Right ventricle myocardium superior (tissue), 1 donor: ENCODE data around the gene COX4I1. TPM values are rescaled to one million over a fixed set of nuclear protein-coding genes. Genes with fewer than 3 reads are reported as not detected.
"Not testable (repeated sequence)": the region's sequence is repeated elsewhere in the genome, so short reads cannot be mapped to it uniquely, and the experiment has no call there.

Experiments
- ATAC-seq: fragments of 200-7000 bp; cut with Tn5 transposase; one replicate; pipeline ENCODE4 v1.9.1; 2020; ENCODE audit warnings: mild to moderate bottlenecking; ENCODE audit not compliant: poor library complexity
- DNase-seq: peaks from one replicate; pipeline ENCODE4 v3.0.0-alpha.2; 2020
- intact Hi-C: fragments of 100-400 bp; cut with DNase I; formaldehyde crosslinking; loops from one replicate; pipeline ENCODE4 v1.11.2; 2022
- total RNA-seq: library from RNA; stranded (reverse); fragmentation: NEBNext Ultra II Directional; extraction: Animal tissue kit (Norgen Biotek cat#: 25700); gene quantifications from one replicate; pipeline ENCODE4 v1.2.1, GENCODE V29; 2021
- donor health status: DM: no; HTN: yes; CAD: no; lungs with severe emphysema.

The COX4I1 gene
- total RNA-seq, 1 donor from 2014 or later: 2,159 TPM

DNA sequence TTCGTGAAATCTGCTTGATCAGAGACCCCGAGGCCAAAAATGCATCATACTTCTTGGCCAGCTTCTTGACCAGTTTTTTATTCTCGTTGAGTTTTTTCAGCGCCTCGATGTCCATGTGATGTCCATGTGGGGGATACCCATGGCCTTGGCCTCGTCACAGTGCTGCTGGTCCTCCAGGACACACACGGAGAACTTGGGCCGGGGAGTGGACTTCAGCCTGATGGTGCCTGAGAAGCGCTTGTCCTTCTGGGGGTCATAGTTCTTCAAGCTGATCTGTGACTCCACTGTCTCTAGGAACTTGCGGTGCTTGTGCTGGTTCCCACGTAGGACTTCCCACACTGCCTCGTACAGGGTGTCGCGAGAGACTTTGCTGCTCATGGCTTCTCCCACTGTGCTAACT is 16.7 kb downstream of the COX4I1 start:
- ATAC-seq (no peak), DNase-seq (no peak)
- intact Hi-C loops: no loop called here

DNA sequence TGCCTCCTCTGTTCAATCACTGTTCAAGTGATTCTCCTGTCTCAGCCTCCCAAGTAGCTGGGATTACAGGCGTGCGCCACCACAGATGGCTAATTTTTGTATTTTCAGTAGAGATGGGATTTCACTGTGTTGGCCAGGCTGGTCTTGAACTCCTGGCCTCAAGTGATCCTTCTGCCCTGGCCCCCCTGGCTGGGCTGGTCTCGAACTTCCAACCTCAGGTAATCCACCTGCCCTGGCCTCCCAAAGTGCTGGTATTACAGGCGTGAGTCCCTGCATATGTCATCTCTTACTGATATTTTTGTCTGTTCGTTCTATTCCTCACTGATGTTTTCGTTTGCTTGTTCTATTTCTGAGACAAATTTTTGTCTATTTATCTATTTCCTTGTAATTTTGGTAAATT is 17.7 kb downstream of the COX4I1 start:
- ATAC-seq, intact Hi-C loops, DNase-seq: not testable (repeated sequence)

DNA sequence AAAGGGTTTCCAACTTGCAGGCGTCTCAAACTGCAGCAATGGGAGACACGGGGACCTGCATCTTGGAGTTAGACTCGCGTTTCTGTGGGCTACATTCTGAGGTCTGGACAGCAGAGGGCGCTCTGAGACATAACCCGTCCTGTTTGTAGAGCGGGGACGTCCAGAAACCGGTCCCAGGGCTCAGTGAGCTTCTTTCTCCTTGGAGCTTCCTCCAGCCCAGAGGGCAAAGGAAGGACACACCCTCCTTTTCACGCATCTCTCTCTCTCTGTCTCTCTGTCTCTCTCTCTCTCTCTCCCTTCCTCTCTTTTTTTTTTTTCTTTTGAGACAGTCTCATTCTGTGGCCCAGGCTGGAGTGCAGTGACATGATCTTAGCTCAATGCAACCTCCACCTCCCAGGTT is 19.8 kb downstream of the COX4I1 start:
- ATAC-seq: peak; percentile 77
- intact Hi-C loops: no loop called here
- peak; percentile 89 for DNase-seq

DNA sequence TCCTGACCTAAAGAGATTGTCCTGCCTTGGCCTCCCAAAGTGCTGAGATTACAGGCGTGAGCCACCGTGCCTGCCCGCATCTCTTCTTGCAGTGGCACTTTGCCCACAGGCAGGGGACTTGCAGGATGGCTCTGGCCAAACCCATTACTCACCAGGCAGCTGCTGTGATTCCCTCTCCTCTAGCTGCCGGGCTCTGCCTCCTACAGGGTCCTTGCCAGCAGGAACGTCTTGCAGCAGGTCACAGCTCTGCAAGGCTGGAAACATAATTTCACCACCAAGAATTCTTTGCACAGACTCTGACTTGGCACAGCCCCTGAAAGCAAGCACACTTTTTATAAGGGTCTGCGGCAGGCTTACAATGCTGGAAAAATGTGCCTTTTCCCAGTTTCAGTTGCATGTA is 20.3 kb downstream of the COX4I1 start:
- DNase-seq (no peak), ATAC-seq (no peak)
- intact Hi-C loops: loop anchor here (2.0 to 10.0 kb wide), 2 partner anchors 197 to 695 kb away; partner anchors contain the start of gene FOXF1

DNA sequence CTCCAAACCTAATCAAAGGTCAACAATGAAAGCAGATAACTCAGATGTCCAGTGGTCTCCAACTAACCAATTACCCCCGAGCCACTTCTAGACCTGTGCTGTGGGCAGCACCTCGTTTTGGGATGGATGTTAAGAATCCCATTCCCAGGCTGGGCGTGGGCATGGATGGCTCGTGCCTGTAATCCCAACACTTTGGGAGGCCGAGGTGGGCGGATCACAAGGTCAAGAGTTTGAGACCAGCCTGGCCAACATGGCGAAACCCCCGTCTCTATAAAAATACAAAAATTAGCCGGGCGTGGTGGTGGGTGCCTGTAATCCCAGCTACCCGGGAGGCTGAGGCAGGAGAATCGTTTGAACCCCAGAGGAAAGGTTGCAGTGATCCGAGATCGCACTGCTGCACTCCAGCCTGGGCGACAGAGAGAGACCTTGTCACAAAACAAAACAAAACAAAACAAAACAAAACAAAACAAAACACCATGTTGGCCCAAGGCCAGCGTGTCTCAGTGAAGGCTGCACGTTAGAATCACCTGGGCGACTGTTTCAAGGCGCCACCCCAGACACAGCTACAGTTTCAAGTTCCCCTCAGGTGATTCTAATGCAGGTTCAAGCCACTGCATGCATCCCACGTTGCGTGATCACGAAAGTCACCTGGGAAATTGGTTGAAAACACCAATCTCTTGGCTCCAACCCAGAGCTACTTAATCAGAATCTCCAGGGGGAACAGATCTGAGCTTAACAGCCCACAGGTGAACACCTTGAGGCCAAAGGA is 21.3 kb downstream of the COX4I1 start:
- no peak for ATAC-seq
- no peak for DNase-seq
- intact Hi-C loops: loop anchor here (1.0 to 10.0 kb wide), 3 partner anchors 167 to 694 kb away; partner anchors contain the start of gene FOXF1

DNA sequence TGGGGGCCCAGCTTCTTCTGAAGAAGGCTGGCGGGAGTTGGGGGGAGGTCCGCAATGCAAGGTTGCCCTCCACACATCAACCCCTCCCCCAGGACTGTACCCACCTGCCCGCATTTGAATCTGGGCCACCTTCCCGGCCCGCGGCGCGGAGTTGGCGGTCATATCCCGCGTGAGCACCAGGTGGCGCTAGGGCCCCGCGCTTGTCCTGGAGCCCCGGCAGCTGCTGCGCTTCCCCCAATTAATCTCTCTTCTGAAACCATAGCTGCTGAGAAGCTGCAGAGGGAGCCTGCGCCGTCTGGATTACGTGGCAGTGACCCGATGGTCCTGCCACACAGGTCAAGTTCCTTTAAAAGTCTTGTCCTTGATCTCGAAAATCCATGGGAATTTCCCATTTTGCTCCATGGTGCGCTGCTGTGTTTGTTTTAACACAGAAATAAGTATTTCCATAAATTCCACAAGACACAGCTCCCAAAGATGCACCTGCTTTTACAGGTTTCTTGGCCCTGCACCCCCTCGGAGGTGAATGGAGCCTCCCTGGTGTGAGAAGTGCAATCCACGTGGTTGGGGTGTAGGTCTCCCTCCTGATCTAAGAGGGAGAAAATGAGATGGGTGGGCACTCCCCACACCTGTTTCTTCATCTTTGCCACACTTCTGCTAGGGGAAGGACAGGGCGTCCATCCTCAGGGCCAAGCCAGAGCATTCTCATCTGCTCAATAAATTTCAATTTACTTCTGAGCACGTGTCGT is 22.1 kb downstream of the COX4I1 start:
- intact Hi-C loops: loop anchor here (1.0 to 10.0 kb wide), 3 partner anchors 166 to 693 kb away; partner anchors contain the start of gene FOXF1
- peak; percentile 90 for ATAC-seq
- DNase-seq: peak; percentile 88

DNA sequence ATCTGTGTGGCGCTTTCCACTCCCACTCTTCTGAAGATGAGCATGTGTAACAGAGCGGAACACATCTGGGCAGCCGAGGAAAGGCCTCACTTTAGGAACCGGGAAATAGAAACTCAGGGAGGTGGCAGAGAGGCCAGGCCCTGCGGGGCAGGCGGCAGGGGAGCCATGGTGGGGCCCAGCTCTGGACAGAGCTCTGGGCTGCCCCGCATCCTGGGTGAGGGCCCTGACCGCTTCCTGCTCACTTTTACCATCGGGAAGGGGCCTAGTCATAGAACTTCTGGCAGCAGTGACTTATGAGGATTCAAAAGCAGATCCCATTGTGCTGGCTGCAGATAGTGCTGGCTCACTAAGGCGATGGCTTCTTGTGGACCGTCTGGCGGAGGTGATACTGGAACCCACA is 22.6 kb downstream of the COX4I1 start:
- no peak for DNase-seq
- ATAC-seq: no peak
- intact Hi-C loops: loop anchor here (10.0 kb wide), 1 partner anchor 693 kb away; the partner anchor contains the start of gene FOXF1

DNA sequence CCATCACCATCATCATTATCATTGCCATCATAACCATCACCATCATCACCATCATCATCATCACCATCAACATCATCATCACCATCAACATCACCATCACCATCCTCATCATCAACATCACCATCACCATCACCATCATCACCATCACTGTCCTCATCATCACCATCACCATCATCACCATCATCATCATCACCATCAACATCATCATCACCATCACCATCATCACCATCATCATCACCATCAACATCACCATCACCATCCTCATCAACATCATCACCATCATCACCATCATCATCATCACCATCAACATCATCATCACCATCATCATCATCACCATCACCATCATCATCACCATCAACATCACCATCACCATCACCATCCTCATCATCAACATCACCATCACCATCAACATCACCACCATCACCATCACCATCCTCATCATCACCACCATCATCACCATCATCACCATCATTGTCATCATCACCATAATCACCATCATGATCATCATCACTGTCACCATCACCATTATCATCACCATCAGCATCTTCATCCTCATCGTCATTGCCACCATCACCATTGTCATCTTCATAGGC is 23.9 kb downstream of the COX4I1 start:
- ATAC-seq (no peak), DNase-seq (no peak)
- intact Hi-C loops: loop anchor here (10.0 kb wide), 1 partner anchor 691 kb away; the partner anchor contains the start of gene FOXF1

DNA sequence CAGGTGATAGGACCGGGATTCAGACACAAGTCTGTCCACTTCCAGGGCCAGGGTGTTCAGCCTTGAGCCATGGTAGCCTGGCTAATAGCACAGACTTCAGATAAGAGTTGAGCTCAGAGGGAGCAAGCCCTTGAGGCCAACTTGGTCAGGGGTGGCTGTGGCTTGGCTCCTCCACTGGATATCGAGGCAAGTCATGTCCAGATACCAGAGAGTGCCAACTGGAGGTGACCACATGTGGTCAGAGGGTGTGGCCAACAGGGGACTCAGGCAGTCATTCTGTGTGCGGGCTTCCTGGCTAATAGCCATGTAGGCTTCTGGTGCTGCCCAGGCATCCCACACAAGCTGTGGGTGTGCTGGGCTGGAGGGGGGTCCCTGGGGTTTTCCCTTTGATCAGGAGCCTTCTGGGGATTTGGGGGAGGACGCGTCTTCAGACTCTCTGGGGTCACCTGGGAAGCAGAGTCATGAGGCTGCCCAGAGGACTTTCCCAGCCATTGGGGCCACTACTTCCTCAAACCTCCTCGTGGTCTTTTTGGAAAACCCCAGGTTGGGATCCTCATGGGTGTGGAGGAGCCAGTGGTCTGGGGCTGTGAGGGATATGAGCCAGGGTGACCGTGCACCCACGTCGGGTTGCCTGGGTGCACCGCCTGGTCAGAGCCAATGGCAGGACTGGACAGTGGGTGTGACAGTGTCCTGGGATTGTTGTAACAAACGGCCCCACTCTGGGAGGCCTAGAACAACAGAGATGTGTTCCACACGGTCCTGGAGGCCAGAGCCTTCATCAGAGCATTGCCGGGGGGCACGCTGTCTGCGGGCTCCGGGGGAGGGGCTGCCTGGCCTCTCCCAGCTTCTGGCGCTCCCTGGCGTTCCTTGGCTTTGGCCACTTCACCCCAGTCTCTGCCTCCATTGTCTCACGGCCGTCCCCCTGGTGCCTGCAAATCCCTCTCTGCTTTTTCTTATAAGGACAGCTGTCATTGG is 25.0 kb downstream of the COX4I1 start:
- intact Hi-C loops: loop anchor here (10.0 kb wide), 1 partner anchor 690 kb away; the partner anchor contains the start of gene FOXF1
- ATAC-seq: no peak
- no peak for DNase-seq

DNA sequence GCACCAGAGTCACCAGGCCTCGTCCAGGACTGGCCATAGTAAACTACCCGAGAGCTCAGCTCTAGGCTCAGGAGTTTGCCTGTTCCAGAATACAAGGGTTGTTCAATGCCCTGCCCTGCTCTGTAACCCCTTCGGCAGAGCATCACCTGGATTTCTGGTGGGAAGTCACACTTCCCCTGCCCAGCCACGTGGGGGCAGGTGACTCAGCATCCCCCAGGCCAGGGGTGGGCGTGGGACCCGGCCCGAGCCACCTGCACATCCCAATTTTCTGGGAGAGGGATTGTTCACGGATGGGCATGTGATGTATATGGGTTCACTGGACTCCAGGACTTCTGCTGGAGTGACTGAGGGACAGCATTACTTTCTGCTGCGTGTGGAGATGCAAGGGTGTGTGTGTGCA is 25.8 kb downstream of the COX4I1 start:
- intact Hi-C loops: loop anchor here (10.0 kb wide), 1 partner anchor 689 kb away; the partner anchor contains the start of gene FOXF1
- ATAC-seq (no peak), DNase-seq (no peak)

DNA sequence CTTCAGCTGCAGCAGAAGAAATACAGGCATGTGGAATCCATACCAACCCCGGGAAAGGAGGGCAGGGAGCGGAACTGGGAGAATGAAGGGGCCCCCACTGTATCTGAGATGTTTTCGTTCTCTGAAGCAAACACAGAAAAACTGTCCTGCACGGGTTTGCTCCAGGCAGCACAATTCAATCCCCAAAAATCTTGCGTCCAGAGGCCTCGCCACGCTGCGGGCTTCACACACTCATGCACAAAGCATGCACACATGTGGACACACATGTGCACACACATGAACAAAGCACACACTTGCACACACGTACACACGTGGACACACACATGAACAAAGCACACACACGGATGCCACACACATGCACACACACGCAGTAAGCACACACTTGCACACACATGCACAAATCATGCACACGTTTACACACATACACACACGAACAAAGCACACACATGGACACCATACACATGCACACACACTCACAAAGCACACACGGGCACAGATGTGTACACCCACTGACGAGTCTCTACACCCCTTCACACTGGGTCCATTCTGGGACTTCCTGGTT is 27.3 kb downstream of the COX4I1 start:
- intact Hi-C loops: loop anchor here (10.0 kb wide), 1 partner anchor 688 kb away; the partner anchor contains the start of gene FOXF1
- DNase-seq (no peak), ATAC-seq (no peak)

DNA sequence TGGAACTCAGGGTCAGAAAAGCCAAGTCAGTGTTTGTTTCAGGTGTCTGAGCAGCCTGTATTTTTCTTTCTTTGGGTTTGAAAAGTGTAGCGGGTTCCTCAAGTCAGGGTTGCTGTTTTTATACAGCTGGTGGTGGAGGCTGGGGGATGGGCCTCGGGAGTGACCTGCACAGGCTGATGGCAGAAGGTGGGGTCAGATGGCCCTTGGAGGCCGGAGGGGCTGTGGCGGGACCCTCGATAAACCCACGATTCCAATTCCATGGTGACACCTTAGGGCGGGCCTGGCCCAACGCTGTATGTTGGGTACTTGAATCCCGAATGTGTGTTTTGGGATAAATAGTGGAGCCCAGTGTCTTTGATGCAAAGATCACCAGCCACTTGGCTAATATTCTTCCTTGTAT is 28.7 kb downstream of the COX4I1 start:
- ATAC-seq (no peak), DNase-seq (no peak)
- intact Hi-C loops: loop anchor here (10.0 kb wide), 1 partner anchor 687 kb away; the partner anchor contains the start of gene FOXF1

DNA sequence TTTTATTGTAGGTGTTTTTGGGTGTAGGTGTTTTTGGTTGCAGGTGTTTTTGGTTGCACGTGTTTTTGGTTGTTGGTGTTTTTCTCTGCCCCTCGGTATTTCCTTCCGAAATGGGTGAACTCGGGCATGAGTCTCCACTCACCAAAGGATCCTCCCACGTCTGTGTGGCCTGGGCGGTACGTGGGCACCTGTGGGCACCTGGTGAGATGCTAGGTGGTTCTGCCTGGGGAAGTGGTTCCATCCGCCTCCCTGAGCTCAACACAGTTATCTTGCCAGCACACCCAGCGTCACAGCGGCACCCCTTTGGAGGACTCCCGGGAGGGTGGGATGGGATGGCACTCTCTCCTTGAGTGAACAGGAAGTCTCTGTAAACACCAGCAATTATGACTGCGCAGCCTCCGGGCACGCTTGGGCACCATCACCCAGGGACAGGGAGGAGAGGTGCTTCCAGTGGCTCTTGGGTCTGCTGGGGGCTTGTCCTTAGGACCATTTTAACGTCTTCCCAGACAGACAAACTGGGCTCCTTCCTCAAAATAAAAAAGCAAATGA is 29.8 kb downstream of the COX4I1 start:
- peak; percentile 29 for ATAC-seq
- intact Hi-C loops: loop anchor here (10.0 kb wide), 1 partner anchor 686 kb away; the partner anchor contains the start of gene FOXF1
- DNase-seq: peak; percentile 7

DNA sequence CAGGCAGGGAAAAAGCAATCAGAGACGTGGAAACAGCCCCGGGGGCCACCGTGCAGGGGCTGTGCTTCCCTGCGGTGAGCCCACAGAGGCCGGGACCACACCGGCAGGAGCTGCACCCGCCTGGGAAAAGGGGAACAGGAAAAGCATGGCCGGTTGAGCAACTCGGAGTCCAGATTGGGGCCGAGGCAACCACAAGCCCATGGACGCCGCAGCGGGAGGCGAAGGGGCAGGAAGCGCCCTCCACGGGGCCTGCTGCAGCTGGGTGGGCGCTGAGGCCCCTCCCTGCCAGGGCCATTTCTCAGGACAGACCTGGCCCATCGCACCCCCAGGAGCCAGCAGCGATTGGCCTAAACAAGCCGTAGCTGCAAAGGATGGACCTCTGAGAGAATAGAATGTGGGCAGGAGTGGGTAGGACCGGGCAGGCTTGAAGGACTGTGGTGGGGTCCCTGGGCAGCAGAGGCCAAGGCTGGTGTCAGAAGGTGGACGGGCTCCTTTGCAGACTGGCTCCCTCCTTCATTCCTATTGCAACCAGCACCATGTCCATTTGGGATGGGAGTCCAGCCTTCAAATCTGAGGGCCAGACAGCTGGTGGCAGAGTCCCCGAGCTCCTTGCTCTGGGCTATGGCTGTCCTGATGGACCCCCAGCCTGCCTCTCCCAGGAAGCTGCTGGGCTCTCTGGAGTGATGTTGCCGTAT is 30.4 kb downstream of the COX4I1 start:
- ATAC-seq (peak; percentile 68), DNase-seq (peak; percentile 69)
- intact Hi-C loops: loop anchor here (10.0 kb wide), 1 partner anchor 685 kb away; the partner anchor contains the start of gene FOXF1

DNA sequence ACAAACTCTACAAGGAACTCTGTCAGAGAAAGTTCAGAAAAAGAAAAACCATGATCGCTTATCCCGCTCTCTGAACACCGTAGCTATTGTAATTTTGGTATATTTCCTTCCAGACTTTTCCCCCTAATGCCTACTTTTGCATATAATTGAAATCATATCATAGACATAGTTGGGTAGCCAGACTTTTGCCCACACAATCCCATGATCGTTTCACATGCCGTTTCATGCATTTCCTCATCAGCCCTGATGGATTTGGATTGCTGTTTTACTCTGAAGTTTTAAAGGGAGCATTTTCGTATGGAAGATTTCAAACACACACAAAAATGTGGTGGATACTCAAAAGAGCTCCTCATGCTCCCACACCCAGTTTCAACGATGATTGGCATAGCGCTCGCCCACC is 31.3 kb downstream of the COX4I1 start:
- intact Hi-C loops: no loop called here
- ATAC-seq: no peak
- DNase-seq: no peak

DNA sequence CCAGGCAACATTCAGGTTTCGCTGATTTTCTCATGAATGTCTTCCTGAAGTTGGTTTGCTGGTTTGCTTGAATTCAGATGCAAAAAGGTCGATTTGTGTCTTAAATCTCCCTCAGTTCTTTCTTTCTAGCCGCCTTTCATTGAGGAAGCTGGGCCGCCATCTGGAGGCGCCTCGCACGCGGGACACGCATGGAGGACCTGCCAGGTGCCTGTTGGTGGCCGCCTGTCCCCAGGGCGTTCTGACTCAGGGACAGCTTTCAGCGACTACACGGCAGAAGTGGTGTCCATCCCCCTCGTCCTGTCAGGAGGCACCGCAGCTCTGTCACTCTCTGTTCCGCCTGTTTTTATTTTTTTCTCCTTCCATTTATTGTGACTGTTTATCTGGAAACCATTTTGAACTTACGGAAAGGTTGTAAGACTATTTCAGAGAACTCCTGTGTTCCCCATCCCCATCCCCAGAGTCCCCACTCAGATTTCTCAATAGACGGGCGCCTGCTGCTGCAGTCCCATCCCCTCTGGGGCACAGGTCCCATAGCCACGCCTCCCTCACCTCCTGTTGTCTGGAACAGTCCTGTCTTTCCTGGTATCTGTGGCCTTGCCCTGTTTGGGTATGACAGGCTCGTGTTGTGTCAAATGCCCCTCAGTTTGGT is 33.2 kb downstream of the COX4I1 start:
- intact Hi-C loops: no loop called here
- ATAC-seq (no peak), DNase-seq (peak; percentile 34)
